NCI-H2029 (cell line): Measurements from ENCODE around the gene ERGIC1.

Experiments used
- DNase-seq: peaks from one replicate; lab custom pipeline; 2025; lab: John Stamatoyannopoulos, UW

Gene ERGIC1

DNA sequence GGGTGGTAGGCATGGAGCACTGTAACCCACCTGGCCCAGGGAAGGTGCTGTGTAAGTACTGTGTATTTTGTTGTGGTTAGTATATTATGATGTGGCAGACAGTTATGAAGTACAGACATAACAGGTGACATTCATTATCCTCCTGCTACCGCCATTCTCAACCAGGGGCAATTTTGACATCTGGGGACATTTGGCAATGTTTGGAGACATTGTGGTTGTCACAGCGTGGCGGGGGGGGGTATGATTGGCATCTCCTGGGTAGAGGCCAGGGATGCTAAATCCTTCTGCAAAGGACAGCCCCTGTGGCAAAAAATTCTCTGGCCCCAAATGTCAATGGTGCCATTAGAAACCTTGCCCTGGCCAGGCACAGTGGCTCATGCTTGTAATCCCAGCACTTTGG lies 115.4 kb downstream of the ERGIC1 start:
- DNase-seq, result no peak

DNA sequence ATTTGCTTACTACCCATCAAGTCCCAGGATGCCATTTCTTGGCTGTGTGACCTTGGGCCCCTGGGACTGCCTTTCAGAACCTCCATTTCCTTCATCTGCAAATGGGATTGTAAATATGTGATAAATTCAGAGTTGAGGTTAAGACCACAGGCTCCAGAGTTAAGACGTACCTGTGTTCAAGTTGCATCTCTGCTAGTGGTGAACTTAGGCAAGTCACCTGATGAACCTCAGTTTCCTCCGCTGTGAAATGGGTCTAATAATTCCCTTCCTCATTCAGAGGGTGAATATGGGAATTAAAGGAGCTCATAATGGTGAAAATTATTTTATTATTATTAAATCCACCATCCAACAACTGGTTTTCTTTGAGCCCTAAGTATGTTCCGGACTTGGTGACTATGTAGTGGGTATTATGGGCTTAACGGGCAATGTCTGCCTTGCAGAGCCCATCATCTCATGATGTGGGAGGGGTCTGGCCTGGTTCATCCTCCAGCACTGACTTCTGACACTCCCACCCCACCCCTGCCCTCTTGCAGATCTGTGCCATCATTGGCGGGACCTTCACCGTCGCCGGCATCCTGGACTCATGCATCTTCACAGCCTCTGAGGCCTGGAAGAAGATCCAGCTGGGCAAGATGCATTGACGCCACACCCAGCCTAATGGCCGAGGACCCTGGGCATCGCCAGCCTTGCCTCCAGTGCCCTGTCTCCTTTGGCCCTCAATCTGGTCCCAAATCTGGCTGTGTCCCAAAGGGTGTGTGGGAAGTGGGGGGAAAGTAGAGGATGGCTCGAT lies 116.3 kb downstream of the ERGIC1 start:
- no peak for DNase-seq

GRCh38 chr5:172951371-172952033 lies 117.5 kb downstream of the ERGIC1 start:
- no peak for DNase-seq

DNA sequence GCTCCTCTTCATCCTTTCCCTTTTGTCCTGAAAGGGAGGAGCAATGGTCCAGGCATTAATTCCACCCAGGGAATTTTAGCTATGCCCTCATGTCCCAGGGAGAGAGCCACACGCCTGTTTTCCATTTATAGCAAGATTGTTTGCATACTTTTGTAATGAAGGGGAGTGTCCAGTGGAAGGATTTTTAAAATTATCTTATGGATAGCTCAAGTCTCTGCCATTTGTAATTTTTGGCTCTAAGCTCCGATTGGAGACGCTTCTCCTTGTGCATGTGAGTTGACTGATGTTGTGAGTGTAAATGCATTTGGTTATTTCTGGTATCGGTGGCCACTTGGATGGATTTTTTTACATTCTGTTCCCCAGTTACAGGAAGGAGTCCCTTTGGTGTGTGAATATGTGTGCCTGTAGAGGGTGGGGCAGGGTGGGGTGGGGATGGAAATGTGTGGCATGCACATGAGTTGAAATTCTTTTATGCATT lies 118.0 kb downstream of the ERGIC1 start:
- DNase-seq, result no peak

DNA sequence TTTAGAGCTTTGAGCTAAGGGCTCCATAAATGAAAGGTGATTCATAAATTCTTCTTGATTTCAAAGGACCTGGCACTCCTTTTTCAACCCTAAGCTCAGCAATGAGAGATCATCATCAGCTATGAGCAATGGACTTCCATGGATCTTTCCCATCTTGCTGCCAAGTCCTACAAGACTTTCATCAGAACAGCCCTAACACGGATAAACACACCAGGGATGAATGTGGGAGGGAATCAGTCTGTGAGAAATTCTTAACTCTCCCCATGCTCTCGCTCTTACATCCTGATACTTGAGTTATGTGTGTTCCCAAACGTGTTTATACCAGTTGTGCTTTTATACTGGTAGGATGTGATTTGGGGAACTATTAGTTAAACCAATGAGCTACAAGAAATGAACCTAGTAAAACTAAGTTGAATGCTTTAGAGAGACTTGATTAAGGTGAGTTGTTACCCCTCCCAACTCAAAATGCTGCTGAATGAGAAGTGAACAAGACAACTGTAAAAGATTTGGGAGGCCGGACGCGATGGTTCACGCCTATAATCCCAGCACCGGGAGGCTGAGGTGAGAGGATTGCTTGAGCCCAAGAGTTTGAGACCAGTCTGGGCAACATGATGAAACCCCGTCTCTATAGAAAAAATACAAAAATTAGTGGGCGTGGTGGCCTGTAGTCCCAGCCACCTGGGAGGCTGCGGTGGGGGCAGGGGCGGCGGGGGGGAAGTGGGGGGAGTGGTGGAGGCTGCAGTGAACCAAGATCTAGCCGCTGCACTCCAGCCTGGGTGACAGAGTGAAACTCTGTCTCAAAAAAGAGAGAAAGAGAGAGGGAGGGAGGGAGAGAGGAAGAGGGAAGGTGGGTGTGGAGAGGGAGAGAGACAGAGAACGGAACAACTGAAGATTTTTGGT lies 120.0 kb downstream of the ERGIC1 start:
- DNase-seq, result no peak

DNA sequence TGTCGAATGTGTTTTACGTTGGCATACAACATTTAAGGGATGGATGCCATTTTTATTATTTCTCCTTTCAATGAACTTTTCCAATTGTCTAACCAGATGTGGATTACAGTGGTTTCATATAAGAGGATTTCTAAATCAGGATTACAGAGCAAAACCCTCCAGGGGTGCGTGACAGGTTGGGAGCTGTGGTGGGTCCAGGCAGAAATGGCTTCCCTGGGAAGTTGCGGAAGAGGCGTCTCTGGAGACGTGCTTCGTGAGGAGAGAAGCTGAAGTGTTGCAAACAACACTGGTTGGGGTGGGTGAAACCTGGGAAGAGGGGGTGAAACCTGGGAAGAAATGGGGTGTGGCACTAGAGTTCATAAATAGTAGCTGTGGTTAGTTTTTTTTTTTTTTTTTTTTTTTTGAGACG lies 120.7 kb downstream of the ERGIC1 start:
- DNase-seq, result no peak

DNA sequence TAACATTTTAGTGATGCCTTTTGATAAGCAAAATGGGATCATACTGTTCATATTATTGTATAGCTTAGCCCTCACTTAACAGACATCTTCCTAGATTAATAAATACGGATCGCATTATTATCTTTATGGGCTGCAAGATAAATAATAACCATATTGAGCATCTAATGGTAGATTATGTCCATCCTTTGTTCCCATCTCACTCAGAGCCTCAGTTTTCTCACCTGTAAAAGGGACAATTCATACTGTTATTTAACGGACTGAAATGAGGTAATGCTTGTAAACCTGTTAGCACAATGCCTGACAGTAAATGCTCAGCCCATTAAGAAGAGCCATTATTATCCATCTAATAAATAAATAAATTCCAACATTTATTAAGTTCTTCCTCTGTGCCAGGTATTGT lies 122.2 kb downstream of the ERGIC1 start:
- DNase-seq, result no peak

DNA sequence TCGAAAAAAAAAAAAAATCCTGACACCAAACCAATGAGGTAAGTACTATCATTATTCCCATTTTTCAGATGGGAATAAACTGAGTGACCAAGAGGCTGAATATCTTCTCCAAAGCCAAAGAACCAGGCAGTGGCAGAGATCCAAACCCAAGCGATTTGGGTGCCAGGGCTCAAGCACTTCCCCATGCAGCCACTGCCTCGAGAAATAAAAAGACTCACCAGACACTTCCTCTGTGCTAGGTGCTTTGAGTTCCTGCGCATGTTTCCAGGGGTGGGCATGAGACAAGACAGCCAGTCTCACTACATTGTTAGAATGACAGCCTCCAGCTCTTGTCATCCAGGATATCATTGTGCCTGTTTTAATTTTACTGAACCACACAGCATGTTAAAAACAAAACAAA lies 122.9 kb downstream of the ERGIC1 start:
- DNase-seq, result no peak

GRCh38 chr5:172957458-172957857 lies 123.4 kb downstream of the ERGIC1 start:
- DNase-seq, result no peak

GRCh38 chr5:172958331-172959046 lies 124.4 kb downstream of the ERGIC1 start:
- DNase-seq, result peak; percentile 30

DNA sequence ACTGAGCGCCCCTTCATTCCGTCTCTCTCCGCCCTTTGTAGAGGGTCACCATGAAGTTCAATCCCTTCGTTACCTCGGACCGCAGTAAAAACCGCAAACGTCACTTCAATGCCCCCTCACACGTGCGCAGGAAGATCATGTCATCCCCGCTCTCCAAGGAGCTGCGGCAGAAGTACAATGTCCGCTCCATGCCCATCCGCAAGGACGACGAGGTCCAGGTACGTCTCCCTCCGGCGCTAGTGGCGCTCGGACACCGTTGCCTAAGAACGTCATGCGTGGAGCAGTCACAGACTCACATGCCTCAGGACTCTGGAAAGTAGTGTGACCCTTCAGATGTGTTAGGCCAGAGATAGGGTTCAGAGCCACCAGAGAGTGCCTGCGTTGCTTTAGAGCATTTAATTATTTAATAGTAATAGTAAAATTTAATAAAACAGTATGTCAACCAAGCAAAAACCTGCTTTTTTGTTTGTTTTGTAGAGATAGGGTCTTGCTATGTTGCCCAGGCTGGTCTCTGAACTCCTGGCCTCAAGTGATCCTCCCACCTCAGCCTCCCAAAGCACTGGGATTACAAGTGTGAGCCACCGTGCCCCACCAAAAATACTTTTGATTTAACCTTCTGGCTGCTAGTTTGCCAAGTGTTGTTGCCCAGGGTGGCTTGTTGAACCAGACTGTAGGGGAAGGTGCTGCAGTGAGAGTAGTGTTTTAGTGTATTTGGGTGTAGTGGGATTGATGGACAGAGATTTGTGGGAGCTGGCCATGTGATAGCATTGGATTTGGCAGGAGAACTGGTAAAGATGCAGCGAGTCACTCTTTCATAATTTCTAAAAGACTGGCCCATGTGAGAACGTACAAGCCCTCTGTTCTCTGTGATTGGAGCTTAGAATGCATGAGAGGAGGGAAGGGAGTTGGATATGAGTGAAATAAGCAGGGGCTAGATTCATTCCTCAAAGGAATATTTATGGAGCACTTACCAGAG lies 126.1 kb downstream of the ERGIC1 start:
- DNase-seq, result no peak

GRCh38 chr5:172969921-172970320 lies 135.9 kb downstream of the ERGIC1 start:
- DNase-seq, result no peak

GRCh38 chr5:172971482-172971881 lies 137.4 kb downstream of the ERGIC1 start:
- no peak for DNase-seq

GRCh38 chr5:172972552-172972951 lies 138.5 kb downstream of the ERGIC1 start:
- DNase-seq, result no peak

DNA sequence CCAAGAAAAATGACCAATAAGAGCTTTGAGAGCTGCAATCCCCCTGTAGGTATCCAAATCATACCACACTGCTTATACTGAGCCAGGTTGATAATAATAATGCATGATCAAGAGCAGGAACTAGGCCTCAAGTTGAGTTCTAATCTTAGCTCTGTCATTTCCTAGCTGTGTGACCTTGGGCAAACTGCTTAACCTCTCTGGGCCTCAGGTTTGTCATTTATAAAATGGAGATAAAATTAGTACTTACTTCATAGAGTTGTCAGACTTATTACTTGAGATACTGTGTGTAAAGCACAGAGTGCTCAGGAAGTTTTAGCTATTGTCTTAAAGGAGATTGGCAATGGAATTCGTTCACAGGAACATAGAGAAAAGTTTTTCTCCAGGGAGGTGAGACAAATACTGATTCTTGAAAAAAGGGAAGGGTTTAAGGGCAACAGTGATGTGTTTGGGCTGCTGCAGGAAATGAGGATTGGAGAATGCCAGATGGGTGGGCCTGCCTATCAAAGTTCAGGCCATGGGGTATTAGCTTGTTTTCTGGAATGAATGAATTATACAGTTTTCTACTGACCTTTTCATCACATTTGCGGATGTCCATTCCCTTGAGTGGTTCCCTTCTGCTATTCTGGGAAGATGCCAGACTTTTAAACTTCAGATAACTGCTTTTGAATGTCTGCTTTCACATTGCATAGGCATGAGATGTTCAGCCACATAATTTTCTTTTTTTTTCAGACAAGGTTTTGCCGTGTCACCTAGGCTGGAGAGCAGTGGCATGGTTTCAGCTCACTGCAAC lies 139.3 kb downstream of the ERGIC1 start:
- DNase-seq, result no peak

- no peak for DNase-seq
Measured at GRCh38 chr5:172973931-172974330, 139.9 kb downstream of the ERGIC1 start.

GRCh38 chr5:172975289-172975688 lies 141.2 kb downstream of the ERGIC1 start:
- no peak for DNase-seq

DNA sequence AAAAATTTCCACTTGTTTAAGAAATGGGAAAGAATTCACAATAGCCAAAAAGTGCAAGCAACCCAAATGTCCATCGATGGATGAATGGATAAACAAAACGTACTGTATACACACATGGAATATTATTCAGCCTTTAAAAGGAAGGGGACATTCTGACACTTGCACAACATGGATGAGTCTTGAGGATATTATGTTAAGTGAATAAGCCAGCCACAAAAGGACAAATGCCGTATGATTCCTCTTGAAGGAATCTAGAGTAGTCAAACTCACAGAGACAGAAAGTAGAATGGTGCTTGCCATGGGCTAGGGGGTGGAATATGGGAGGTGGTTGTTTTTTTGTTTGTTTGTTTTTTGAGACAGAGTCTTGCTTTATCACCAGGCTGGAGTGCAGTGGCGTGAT lies 145.7 kb downstream of the ERGIC1 start:
- no peak for DNase-seq

- no peak for DNase-seq
Measured at GRCh38 chr5:172981931-172982330, 147.9 kb downstream of the ERGIC1 start.
